ENCODE measurements around the gene TRAPPC12.
A peak's percentile ranks its signal among the peaks of the same experiment; 100 is the strongest.

TRAPPC12 gene

GRCh38 chr2:3516831-3517230 lies 137.3 kb downstream of the TRAPPC12 start:
- no peak for DNase-seq

- no peak for DNase-seq
These were observed 138.5 kb downstream of the TRAPPC12 start for GRCh38 chr2:3517948-3518495.

- DNase-seq, result peak; percentile 100
These were observed 139.2 kb downstream of the TRAPPC12 start for GRCh38 chr2:3518496-3519254.

- peak; percentile 89 for DNase-seq
These were observed 140.0 kb downstream of the TRAPPC12 start, which contains the start of gene ADI1 for GRCh38 chr2:3519255-3520205. TSS of gene ADI1 (minus strand) at chr2:3519531. CDS start at chr2:3519487, 44 bp downstream.

- no peak for DNase-seq
These were observed 141.1 kb downstream of the TRAPPC12 start for GRCh38 chr2:3520591-3520990.

GRCh38 chr2:3522961-3523421 lies 143.5 kb downstream of the TRAPPC12 start:
- DNase-seq, result no peak

- no peak for DNase-seq
These were observed 144.1 kb downstream of the TRAPPC12 start for GRCh38 chr2:3523551-3524041.

- DNase-seq, result no peak
These were observed 147.4 kb downstream of the TRAPPC12 start for GRCh38 chr2:3526871-3527270.

GRCh38 chr2:3527886-3528785 lies 148.6 kb downstream of the TRAPPC12 start:
- DNase-seq, result no peak
